ENCODE data around the gene DES.

- peak in 1 of 4 experiments; percentile 2 for TF ChIP-seq CTCF (IDR thresholded peaks at IDR 0.05)
- peak; percentile 42 to 86 for TF ChIP-seq POLR2A (IDR thresholded peaks at IDR 0.05)
Measured at GRCh38 chr2:219418155-219419011, at the start of gene DES.

Data from uterus (tissue), 2 donors.